Measurements from ENCODE around the gene TSKU.

GRCh38 chr11:76799066-76799804 lies 16.1 kb downstream of the TSKU start:
- TF ChIP-seq CTCF (conservative IDR thresholded peaks at IDR 0.05 in 1 of 2, IDR thresholded peaks at IDR 0.05 in 1 of 2; ENCODE audit: extremely low read depth in 1 of 2, insufficient read depth in 1 of 2, low read depth in 1 of 2, low read length in 2 of 2) (peak; percentile 65 to 93), EZH2 (IDR thresholded peaks at IDR 0.05; ENCODE audit: borderline replicate concordance, low read length) (no peak)
